ENCODE measurements around the gene TDRD7.
A peak's percentile ranks its signal among the peaks of the same experiment; 100 is the strongest.

TDRD7 gene

GRCh38 chr9:97507428-97507984 is 95.6 kb downstream of the TDRD7 start:
- DNase-seq = no peak

GRCh38 chr9:97508852-97509251 is 97.0 kb downstream of the TDRD7 start:
- no peak for DNase-seq

- DNase-seq = peak; percentile 70
Measured at GRCh38 chr9:97510797-97511654, 99.1 kb downstream of the TDRD7 start.

GRCh38 chr9:97511655-97512427 is 99.9 kb downstream of the TDRD7 start:
- peak; percentile 53 for DNase-seq

GRCh38 chr9:97512966-97513560 is 101.2 kb downstream of the TDRD7 start:
- no peak for DNase-seq

GRCh38 chr9:97514531-97514930 is 102.6 kb downstream of the TDRD7 start:
- no peak for DNase-seq

- no peak for DNase-seq
Measured at GRCh38 chr9:97515662-97516061, 103.8 kb downstream of the TDRD7 start.

GRCh38 chr9:97516111-97516510 is 104.2 kb downstream of the TDRD7 start:
- no peak for DNase-seq

- DNase-seq = no peak
Measured at GRCh38 chr9:97517331-97518089, 105.6 kb downstream of the TDRD7 start.

GRCh38 chr9:97518166-97518908 is 106.4 kb downstream of the TDRD7 start:
- DNase-seq = no peak

- peak; percentile 85 for DNase-seq
Measured at GRCh38 chr9:97518909-97519307, 107.0 kb downstream of the TDRD7 start.

GRCh38 chr9:97519441-97519970 is 107.6 kb downstream of the TDRD7 start:
- DNase-seq = no peak

- no peak for DNase-seq
Measured at GRCh38 chr9:97521576-97522333, 109.9 kb downstream of the TDRD7 start.

- no peak for DNase-seq
Measured at GRCh38 chr9:97524424-97524823, 112.5 kb downstream of the TDRD7 start.

GRCh38 chr9:97525451-97525850 is 113.6 kb downstream of the TDRD7 start:
- peak; percentile 71 for DNase-seq

- no peak for DNase-seq
Measured at GRCh38 chr9:97526895-97527575, 115.1 kb downstream of the TDRD7 start.

GRCh38 chr9:97527626-97528528 is 116.0 kb downstream of the TDRD7 start:
- no peak for DNase-seq

GRCh38 chr9:97528529-97529230 is 116.8 kb downstream of the TDRD7 start:
- no peak for DNase-seq
